M059J (cell line): ENCODE measurements around the gene ZFP69B. TPM values are rescaled to one million over a fixed set of nuclear protein-coding genes. Genes with fewer than 3 reads are reported as not detected.
A peak's percentile ranks its signal among the peaks of the same experiment; 100 is the strongest.
"Not testable (repeated sequence)": the region's sequence is repeated elsewhere in the genome, so short reads cannot be mapped to it uniquely, and the experiment has no call there.

Experiments
- DNase-seq: peaks from one replicate; pipeline ENCODE4 v3.0.0-alpha.2; 2012; ENCODE audit warnings: low read depth
- total RNA-seq: library from RNA; depleted of rRNA; stranded (reverse); fragments of >200 nt; shearing (Covaris generic); gene quantifications from 2 replicates; pipeline ENCODE4 v1.2.3, GENCODE V29; 2014

ZFP69B gene
- total RNA-seq, 1 experiment from 2014 or later = 2.5 TPM

- no peak for DNase-seq
These were observed 14.4 kb upstream of the ZFP69B start for GRCh38 chr1:40435876-40436275.

- DNase-seq = peak; percentile 10
These were observed 11.8 kb upstream of the ZFP69B start for GRCh38 chr1:40438391-40439015.

DNA sequence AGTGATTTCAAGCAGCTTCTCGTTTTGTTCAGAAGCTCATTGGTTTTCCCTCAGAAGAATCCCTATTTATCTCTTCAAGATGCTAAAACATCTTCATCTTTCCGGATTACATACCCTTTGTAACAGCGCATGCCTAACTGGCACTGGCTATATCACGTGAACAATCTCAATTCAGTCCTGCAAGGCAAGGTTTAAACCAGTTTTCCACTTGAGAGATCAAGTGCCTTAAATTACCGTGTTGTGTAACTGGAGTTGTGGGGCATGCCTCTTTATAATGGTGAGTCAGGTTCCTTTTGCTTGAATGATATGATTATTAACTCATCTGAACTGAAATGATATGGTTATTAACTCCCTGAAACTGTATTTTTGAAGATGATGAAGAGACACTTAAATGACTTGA lies 11.0 kb upstream of the ZFP69B start:
- DNase-seq = no peak

GRCh38 chr1:40450495-40451237 lies 390 bp downstream of the ZFP69B start:
- peak; percentile 37 for DNase-seq

DNA sequence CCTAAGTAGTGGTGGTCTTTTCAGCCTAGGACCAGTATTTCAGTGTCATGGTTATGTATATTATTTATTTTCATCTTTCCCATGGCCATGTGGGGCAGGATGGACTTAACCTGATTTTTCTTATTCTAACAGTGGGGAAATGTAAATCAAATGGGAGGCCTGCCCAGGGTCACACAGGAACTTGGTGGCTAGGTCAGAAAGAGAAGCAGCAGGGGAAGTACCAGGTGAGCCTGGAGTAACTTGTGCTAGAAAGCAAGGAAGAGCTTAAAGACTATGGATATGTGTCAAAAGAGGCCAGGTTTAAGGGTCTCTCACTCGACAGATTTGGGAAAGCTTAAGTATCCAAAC lies 936 bp downstream of the ZFP69B start:
- no peak for DNase-seq

GRCh38 chr1:40454873-40455272 lies 4.6 kb downstream of the ZFP69B start:
- no peak for DNase-seq

GRCh38 chr1:40462956-40463590 lies 12.8 kb downstream of the ZFP69B start:
- peak; percentile 10 for DNase-seq

DNA sequence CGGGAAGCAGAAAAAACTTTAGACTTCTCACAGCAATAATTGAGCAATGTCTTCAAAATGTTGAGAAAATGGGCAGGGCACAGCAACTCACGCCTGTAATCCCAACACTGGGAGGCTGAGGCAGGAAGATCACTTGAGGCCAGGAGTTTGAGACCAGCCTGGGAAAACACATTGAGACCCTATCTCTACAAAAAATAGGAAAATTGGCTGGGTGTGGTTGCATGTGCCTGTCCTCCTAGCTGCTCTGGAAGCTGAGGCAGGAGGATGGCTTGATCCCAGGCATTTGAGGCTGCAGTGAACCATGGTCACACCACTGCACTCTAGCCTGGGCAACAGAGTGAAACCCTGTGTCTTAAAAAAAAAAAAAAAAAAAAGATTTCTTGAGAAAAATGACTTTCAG lies 19.1 kb downstream of the ZFP69B start:
- no peak for DNase-seq

DNA sequence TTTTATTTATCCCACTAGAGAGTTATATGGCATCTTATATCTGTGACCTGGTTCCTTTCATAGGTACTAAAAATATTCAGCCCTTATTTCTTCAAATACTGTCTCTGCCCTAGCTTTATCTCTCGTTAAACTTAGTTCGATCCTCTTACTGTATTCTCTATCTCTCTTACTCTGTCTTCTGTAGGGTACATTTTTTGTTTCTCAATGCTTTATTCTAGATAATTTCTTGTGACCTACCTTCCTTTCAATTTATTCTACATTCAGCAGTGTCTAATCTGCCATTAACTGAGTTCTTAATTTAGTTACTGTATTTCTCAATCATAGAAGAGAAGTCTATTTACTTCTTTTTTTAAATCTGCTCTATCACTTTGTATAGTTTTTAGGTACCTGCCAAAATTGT lies 25.0 kb downstream of the ZFP69B start:
- no peak for DNase-seq

- DNase-seq = peak; percentile 68
These were observed 26.8 kb downstream of the ZFP69B start, which contains the start of gene ZFP69 for GRCh38 chr1:40476924-40477677. Gene ZFP69 (plus strand): TSS chr1:40477290. CDS start chr1:40479362, 2,072 bp downstream.

- peak; percentile 30 for DNase-seq
These were observed 27.4 kb downstream of the ZFP69B start for GRCh38 chr1:40477678-40478053.

GRCh38 chr1:40478276-40478675 lies 28.0 kb downstream of the ZFP69B start:
- DNase-seq = no peak

DNA sequence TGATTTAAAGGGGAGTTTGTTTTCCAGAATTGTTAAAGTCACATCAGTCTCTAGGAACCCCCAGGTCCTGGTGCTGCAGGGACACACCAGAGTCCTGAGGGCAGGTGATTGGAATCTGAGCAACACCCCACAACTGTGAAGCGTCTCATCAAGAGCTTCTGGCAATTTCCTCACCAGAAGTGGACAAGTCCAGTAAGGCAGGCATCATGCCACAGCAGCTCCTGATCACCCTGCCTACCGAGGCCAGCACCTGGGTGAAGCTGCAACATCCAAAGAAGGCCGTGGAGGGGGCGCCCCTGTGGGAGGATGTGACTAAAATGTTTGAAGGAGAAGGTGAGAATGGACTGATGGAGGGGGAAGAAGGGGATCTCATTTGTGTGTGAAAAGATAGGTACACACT lies 28.9 kb downstream of the ZFP69B start:
- DNase-seq = no peak

DNA sequence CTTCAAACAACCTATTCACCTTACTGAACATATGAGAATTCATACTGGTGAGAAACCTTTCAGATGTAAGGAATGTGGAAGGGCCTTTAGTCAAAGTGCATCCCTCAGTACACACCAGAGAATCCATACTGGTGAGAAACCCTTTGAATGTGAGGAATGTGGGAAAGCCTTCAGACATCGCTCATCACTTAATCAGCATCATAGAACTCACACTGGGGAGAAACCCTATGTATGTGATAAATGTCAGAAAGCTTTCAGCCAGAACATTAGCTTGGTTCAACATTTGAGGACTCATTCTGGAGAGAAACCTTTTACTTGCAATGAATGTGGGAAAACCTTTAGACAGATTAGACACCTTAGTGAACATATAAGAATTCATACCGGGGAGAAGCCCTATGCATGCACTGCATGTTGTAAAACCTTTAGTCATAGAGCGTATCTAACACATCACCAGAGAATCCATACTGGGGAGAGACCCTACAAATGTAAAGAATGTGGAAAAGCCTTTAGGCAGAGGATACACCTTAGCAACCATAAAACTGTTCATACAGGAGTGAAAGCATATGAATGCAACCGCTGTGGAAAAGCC lies 45.1 kb downstream of the ZFP69B start:
- no peak for DNase-seq

- DNase-seq = not testable (repeated sequence)
These were observed 52.4 kb downstream of the ZFP69B start for GRCh38 chr1:40502651-40503050.

DNA sequence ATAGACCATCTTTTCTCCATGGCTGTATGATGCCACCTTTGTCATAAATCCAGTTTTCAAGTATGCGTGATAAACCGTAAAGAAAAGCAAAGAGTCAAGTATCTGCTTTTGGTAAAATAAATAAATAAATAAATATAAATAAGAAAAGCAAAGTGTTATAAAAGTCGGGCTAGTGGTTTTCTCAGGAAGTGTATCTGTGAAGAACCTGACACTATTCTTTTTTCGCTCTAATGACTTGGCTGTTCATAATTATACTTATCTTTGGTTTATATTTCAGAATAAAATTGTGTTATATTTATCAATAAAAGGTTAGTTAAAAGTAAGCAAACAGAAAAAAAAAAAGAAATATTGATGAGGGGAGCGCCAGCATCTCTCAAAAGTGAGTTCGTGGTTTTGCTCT lies 57.7 kb downstream of the ZFP69B start:
- no peak for DNase-seq

DNA sequence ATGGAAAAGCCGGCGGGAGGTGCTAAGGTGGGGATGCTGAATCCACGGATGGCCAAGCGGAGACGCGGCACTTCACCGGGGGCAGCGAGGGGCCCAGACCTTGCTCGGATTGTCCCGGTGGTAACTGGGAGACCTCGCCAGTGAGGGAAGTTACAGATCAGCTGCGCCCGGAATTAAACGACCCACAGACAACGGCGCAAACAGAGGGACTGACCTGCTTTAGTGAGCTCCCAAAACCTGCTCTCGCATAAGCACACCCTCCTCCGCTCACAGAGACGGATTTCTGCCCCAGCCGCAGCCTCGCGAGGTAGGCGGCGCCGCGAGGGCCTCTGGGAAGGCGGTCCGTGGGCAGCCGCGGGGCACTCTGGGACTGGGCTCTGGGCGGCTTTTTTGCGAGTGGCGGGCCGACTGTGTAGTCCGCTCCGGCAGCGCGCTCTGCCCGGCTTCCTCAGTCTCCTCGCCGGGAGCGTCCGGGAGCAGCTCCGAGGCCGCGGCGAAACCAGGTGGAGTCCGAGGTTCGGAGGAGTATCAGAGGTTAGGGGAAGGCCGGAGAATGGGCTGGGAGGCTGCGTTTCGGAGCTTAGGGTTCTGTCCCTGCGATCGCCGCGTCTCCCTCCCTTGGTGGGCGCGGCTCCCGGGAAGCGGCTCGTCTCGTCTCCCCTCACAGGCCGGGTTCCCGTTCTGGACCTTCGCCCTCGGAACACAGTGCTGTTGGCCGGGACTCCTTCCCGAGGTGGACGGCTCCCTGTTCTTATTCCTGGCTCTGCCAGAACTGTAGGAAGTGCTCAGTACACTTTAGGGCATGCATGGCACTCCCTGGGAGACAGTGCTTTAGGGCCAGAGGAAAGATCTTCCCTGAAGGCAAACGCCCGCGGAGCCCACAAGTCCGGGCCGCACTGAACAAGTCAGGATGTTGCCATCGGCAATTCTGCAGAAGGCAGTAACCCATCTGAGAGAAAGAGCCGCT lies 58.4 kb downstream of the ZFP69B start, which contains the start of gene EXO5:
TSS of gene EXO5 (plus strand) at position 393 of the 967 bp plus-strand sequence. CDS start 5,778 bp downstream, outside the sequence.
- DNase-seq = peak; percentile 80
